Ishikawa (cell line): ENCODE data around the gene REG3G.

Experiments
- CEBPB ChIP-seq: IDR thresholded peaks from 2 replicates; pipeline ENCODE4 v1.6.1; 2012
- EGR1 ChIP-seq: IDR thresholded peaks from 2 replicates; pipeline ENCODE4 v1.6.1; 2012
- EP300 ChIP-seq: IDR thresholded peaks from 2 replicates; pipeline ENCODE4 v1.6.1; 2012; ENCODE audit warnings: borderline replicate concordance
- NFIC ChIP-seq: IDR thresholded peaks from 2 replicates; pipeline ENCODE4 v1.6.1; 2012
- RAD21 ChIP-seq: IDR thresholded peaks from 2 replicates; pipeline ENCODE4 v1.6.1; 2012; ENCODE audit warnings: low read depth
- TCF12 ChIP-seq: IDR thresholded peaks from 2 replicates; pipeline ENCODE4 v1.6.1; 2012; ENCODE audit warnings: low read depth
- YY1 ChIP-seq: IDR thresholded peaks from 2 replicates; pipeline ENCODE4 v1.6.1; 2012; ENCODE audit warnings: low read depth
- ZBTB7A ChIP-seq: IDR thresholded peaks from 2 replicates; pipeline ENCODE4 v1.6.1; 2012; ENCODE audit warnings: low read depth
- TF ChIP-seq, protein P1 (sequence below): IDR thresholded peaks from 2 replicates; pipeline ENCODE4 v1.6.1; 2012
- TF ChIP-seq, protein P2 (sequence below): IDR thresholded peaks from 2 replicates; pipeline ENCODE4 v1.6.1; 2012; ENCODE audit warnings: low read depth, mild to moderate bottlenecking

DNA sequence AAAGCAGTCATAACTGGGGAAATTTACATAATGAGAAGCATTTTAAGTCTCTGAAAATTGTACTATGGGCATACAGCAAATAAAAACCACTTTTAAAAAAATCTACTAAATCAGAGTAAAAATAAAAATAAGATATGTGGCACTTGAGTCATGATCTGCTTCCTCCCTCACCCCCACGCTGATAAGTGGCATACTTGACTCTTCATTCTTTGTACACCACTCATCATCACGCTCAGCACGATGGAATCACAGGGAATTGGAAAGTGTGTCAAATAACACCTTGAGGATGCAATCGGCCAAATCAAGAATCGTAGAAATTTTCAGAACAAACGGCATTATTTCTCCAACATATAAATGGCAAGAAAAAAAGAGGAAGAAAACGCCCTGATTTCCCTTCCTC lies 41.1 kb upstream of the REG3G start:
- TF ChIP-seq CEBPB: no peak
- no peak for TF ChIP-seq NFIC
- TF ChIP-seq, protein P1, sequence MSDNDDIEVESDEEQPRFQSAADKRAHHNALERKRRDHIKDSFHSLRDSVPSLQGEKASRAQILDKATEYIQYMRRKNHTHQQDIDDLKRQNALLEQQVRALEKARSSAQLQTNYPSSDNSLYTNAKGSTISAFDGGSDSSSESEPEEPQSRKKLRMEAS: no peak
- no peak for TF ChIP-seq YY1
- no peak for TF ChIP-seq ZBTB7A
- no peak for TF ChIP-seq EP300
- TF ChIP-seq, protein P2, sequence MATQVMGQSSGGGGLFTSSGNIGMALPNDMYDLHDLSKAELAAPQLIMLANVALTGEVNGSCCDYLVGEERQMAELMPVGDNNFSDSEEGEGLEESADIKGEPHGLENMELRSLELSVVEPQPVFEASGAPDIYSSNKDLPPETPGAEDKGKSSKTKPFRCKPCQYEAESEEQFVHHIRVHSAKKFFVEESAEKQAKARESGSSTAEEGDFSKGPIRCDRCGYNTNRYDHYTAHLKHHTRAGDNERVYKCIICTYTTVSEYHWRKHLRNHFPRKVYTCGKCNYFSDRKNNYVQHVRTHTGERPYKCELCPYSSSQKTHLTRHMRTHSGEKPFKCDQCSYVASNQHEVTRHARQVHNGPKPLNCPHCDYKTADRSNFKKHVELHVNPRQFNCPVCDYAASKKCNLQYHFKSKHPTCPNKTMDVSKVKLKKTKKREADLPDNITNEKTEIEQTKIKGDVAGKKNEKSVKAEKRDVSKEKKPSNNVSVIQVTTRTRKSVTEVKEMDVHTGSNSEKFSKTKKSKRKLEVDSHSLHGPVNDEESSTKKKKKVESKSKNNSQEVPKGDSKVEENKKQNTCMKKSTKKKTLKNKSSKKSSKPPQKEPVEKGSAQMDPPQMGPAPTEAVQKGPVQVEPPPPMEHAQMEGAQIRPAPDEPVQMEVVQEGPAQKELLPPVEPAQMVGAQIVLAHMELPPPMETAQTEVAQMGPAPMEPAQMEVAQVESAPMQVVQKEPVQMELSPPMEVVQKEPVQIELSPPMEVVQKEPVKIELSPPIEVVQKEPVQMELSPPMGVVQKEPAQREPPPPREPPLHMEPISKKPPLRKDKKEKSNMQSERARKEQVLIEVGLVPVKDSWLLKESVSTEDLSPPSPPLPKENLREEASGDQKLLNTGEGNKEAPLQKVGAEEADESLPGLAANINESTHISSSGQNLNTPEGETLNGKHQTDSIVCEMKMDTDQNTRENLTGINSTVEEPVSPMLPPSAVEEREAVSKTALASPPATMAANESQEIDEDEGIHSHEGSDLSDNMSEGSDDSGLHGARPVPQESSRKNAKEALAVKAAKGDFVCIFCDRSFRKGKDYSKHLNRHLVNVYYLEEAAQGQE: no peak
- TF ChIP-seq RAD21: no peak
- TF ChIP-seq TCF12: no peak
- no peak for TF ChIP-seq EGR1
